A549 (cell line): ENCODE data around the gene TENM3. TPM values are rescaled to one million over a fixed set of nuclear protein-coding genes. Genes with fewer than 3 reads are reported as not detected.

ENCODE experiments used
- ATAC-seq, 2 experiments: fragments of 200-7000 bp in 1 of 2; fragments of >200 bp in 1 of 2; cut with Nextera tagmentation in 1 of 2; cut with Tn5 transposase in 1 of 2; 3 replicates each; pipeline versions ENCODE4 v1.8.0 to v1.9.1; 2018 to 2020; ENCODE audit warnings: mild to moderate bottlenecking in 1 of 2, moderate library complexity in 1 of 2
- CTCF ChIA-PET: fragments of 300-600 bp; sonication (Branson Sonifier 250); formaldehyde crosslinking; extraction: SDS; loops from one replicate; lab custom pipeline; 2021; ENCODE audit warnings: antibody characterized with exemption, inconsistent platforms; lab: Yijun Ruan, JAX
- POLR2A ChIA-PET: fragments of 350-600 bp; formaldehyde crosslinking; extraction: SDS; loops from one replicate; lab custom pipeline; 2021; ENCODE audit warnings: antibody characterized with exemption, inconsistent platforms; lab: Yijun Ruan, JAX
- DNase-seq, 2 experiments: peaks; one replicate each; pipeline versions ENCODE4 v3.0.0 to v3.0.0-alpha.2; 2011 to 2016; ENCODE audit warnings: low read depth in 1 of 2, low spot score in 1 of 2
- FAIRE-seq: peaks from 2 replicates; lab custom pipeline; 2011; peaks lifted over from hg19 to GRCh38; lab: Jason Lieb, UNC
- H3K27ac ChIP-seq, 2 experiments: fragments of >200 bp; sonication (Bioruptor Twin); formaldehyde crosslinking; 3 replicates each; pipeline ENCODE4 v1.5.1; 2016 to 2017
- H3K4me1 ChIP-seq: fragments of >200 bp; sonication (Bioruptor Twin); formaldehyde crosslinking; 3 replicates; pipeline ENCODE4 v1.6.1; 2016
- H3K4me2 ChIP-seq: fragments of >200 bp; sonication (Bioruptor Twin); formaldehyde crosslinking; 3 replicates; pipeline ENCODE4 v1.6.1; 2016
- H3K4me3 ChIP-seq: fragments of >200 bp; sonication (Bioruptor Twin); formaldehyde crosslinking; 3 replicates; pipeline ENCODE4 v1.5.1; 2016
- H3K9me3 ChIP-seq: fragments of >200 bp; sonication (Bioruptor Twin); formaldehyde crosslinking; 3 replicates; pipeline ENCODE4 v1.6.1; 2016
- ATOH8 ChIP-seq: fragments of 250-450 bp; sonication (Bioruptor Pico); IDR thresholded peaks from 2 replicates; pipeline ENCODE4 v1.5.0; 2020; ENCODE audit warnings: low read depth, mild to moderate bottlenecking, moderate library complexity
- BHLHE40 ChIP-seq: IDR thresholded peaks from 2 replicates; pipeline ENCODE4 v1.6.1; 2012; ENCODE audit warnings: low read depth, low read length, inconsistent platforms
- CBX2 ChIP-seq: fragments of 200-600 bp; sonication (generic); IDR thresholded peaks from 2 replicates; pipeline ENCODE4 v1.6.1; 2016; ENCODE audit warnings: low read depth, mild to moderate bottlenecking, borderline replicate concordance
- CBX8 ChIP-seq: fragments of 200-600 bp; sonication (generic); IDR thresholded peaks from 2 replicates; pipeline ENCODE4 v1.6.1; 2016
- CHD2 ChIP-seq: fragments of 150-350 bp; IDR thresholded peaks from 2 replicates; pipeline ENCODE4 v1.6.1; 2014; ENCODE audit warnings: low read length; ENCODE audit not compliant: partially characterized antibody
- EHF ChIP-seq: fragments of 250-450 bp; sonication (Bioruptor Pico); IDR thresholded peaks from 2 replicates; pipeline ENCODE4 v1.5.0; 2020; ENCODE audit warnings: mild to moderate bottlenecking
- FOSB ChIP-seq: fragments of 250-450 bp; sonication (Bioruptor Pico); IDR thresholded peaks from 2 replicates; pipeline ENCODE4 v1.5.0; 2020; ENCODE audit warnings: mild to moderate bottlenecking, moderate library complexity
- FOSL2 ChIP-seq, 2 experiments: fragments of 450-650 bp in 1 of 2; fragments of >200 bp in 1 of 2; sonication (Bioruptor Twin) in 1 of 2; formaldehyde crosslinking; IDR thresholded peaks; 2 replicates each; pipeline versions ENCODE4 v1.5.0 to v1.6.1; 2016 to 2020; ENCODE audit warnings: mild to moderate bottlenecking in 1 of 2, moderate library complexity in 1 of 2
- FOXS1 ChIP-seq: fragments of 250-450 bp; sonication (Bioruptor Pico); IDR thresholded peaks from 2 replicates; pipeline ENCODE4 v1.5.0; 2020; ENCODE audit warnings: mild to moderate bottlenecking, moderate library complexity
- HOXB13 ChIP-seq: fragments of 250-450 bp; sonication (Bioruptor Pico); IDR thresholded peaks from 2 replicates; pipeline ENCODE4 v1.5.0; 2020; ENCODE audit warnings: low read depth, mild to moderate bottlenecking, moderate library complexity
- HOXB5 ChIP-seq: fragments of 250-450 bp; sonication (Bioruptor Pico); IDR thresholded peaks from 2 replicates; pipeline ENCODE4 v1.5.0; 2020; ENCODE audit warnings: mild to moderate bottlenecking, moderate library complexity
- JUN ChIP-seq, 2 experiments: fragments of >200 bp; sonication (Bioruptor Twin); formaldehyde crosslinking; IDR thresholded peaks; 2 replicates in 1 of 2; 3 replicates in 1 of 2; pipeline ENCODE4 v1.6.1; 2016 to 2017
- JUNB ChIP-seq: fragments of >200 bp; sonication (Bioruptor Twin); formaldehyde crosslinking; IDR thresholded peaks from 2 replicates; pipeline ENCODE4 v1.6.1; 2016
- MAFK ChIP-seq: fragments of 450-650 bp; IDR thresholded peaks from 2 replicates; pipeline ENCODE4 v1.6.1; 2014; ENCODE audit not compliant: partially characterized antibody
- MYC ChIP-seq: IDR thresholded peaks from 2 replicates; pipeline ENCODE4 v1.6.1; 2012; ENCODE audit warnings: mild to moderate bottlenecking, inconsistent platforms, low read length, improper control_type of control experiment, borderline replicate concordance
- NFE2L2 ChIP-seq: fragments of 150-350 bp; conservative IDR thresholded peaks from 2 replicates; pipeline ENCODE4 v1.6.1; 2014; ENCODE audit warnings: low read length
- NR3C1 ChIP-seq: fragments of >200 bp; sonication (Bioruptor Twin); formaldehyde crosslinking; IDR thresholded peaks from 3 replicates; pipeline ENCODE4 v1.6.1; 2017
- PBX3 ChIP-seq: IDR thresholded peaks from 2 replicates; pipeline ENCODE4 v1.6.1; 2012
- PHF8 ChIP-seq: fragments of 200-600 bp; sonication (generic); IDR thresholded peaks from 2 replicates; pipeline ENCODE4 v1.6.1; 2016; ENCODE audit warnings: low read depth, mild to moderate bottlenecking, antibody characterized with exemption, moderate library complexity, borderline replicate concordance
- POLR2AphosphoS2 ChIP-seq: conservative IDR thresholded peaks from 2 replicates; pipeline ENCODE4 v1.6.1; 2012; ENCODE audit warnings: low read length, improper control_type of control experiment, inconsistent platforms
- SMC3 ChIP-seq: fragments of >200 bp; sonication (Bioruptor Twin); formaldehyde crosslinking; IDR thresholded peaks from 3 replicates; pipeline ENCODE4 v1.6.1; 2018; ENCODE audit warnings: inconsistent platforms
- TFCP2L1 ChIP-seq: fragments of 250-450 bp; sonication (Bioruptor Pico); IDR thresholded peaks from 2 replicates; pipeline ENCODE4 v1.5.0; 2021; ENCODE audit warnings: mild to moderate bottlenecking
- USF2 ChIP-seq: fragments of 450-650 bp; IDR thresholded peaks from 2 replicates; pipeline ENCODE4 v1.6.1; 2014; ENCODE audit warnings: antibody characterized with exemption
- ZC3H11A ChIP-seq: fragments of 450-650 bp; IDR thresholded peaks from 2 replicates; pipeline ENCODE4 v1.6.1; 2014; ENCODE audit warnings: antibody characterized with exemption, mild to moderate bottlenecking
- ZFP36 ChIP-seq: fragments of 450-650 bp; IDR thresholded peaks from 2 replicates; pipeline ENCODE4 v1.6.1; 2014; ENCODE audit warnings: borderline replicate concordance; ENCODE audit not compliant: partially characterized antibody
- WGBS: methylation state at CpG from one replicate; pipeline ENCODE4 v1.1.6; 2017; ENCODE audit errors: missing lambda C conversion rate; 5-methylcytosine and 5-hydroxymethylcytosine counted together
- polyA plus RNA-seq, 4 experiments: library from polyadenylated mRNA; depleted of rRNA in 3 of 4; stranded (reverse); fragments of >200 nt; fragmentation: RNase III in 1 of 4; extraction: RNeasy Plus Mini Kit Qiagen cat#74134 plus additional on column Dnase treatment in 1 of 4; gene quantifications; 2 replicates in 3 of 4; 3 replicates in 1 of 4; pipeline ENCODE4 v1.2.3, GENCODE V29; 2011 to 2017
- TF ChIP-seq, protein P1 (sequence below): fragments of >200 bp; sonication (Bioruptor Twin); formaldehyde crosslinking; IDR thresholded peaks from 3 replicates; pipeline ENCODE4 v1.6.1; 2016
- TF ChIP-seq, protein P2 (sequence below): fragments of >200 bp; sonication (Bioruptor Twin); formaldehyde crosslinking; IDR thresholded peaks from 3 replicates; pipeline ENCODE4 v1.5.1; 2016
- TF ChIP-seq, protein P3 (sequence below): IDR thresholded peaks from 2 replicates; pipeline ENCODE4 v1.6.1; 2012

Gene TENM3
- polyA plus RNA-seq, 2 of the 4 experiments (the other 2 are of a cell fraction), result 2.4 to 7.3 TPM

GRCh38 chr4:182271731-182272130 is 28.5 kb downstream of the TENM3 start:
- ATAC-seq (no peak), DNase-seq (no peak)
- Histone ChIP-seq H3K4me3 (no peak overlapping the region), H3K27ac (no peak overlapping the region), H3K4me1 (no peaks in the 10 kb centered on the region)
- 65% methylated on average over 10 of the region's 10 CpGs for WGBS
- CTCF ChIA-PET, result no interaction called here
- no peak for TF ChIP-seq HOXB13 (CRISPR knock-in tag)
- no peak for TF ChIP-seq EHF (CRISPR knock-in tag)
- TF ChIP-seq HOXB5, result no peak
- TF ChIP-seq JUNB, result no peak
- no peak for TF ChIP-seq CBX8
- no peak for TF ChIP-seq NFE2L2
- TF ChIP-seq BHLHE40, result no peak
- no peak for TF ChIP-seq CBX2
- TF ChIP-seq FOSB (CRISPR knock-in tag), result no peak
- no peak for TF ChIP-seq MYC
- no peak for TF ChIP-seq JUN (IDR thresholded peaks at IDR 0.05)
- TF ChIP-seq FOSL2 (IDR thresholded peaks at IDR 0.05), result no peak
- no peak for TF ChIP-seq FOSL2 (CRISPR knock-in tag; IDR thresholded peaks at IDR 0.05)
- TF ChIP-seq, protein P1, sequence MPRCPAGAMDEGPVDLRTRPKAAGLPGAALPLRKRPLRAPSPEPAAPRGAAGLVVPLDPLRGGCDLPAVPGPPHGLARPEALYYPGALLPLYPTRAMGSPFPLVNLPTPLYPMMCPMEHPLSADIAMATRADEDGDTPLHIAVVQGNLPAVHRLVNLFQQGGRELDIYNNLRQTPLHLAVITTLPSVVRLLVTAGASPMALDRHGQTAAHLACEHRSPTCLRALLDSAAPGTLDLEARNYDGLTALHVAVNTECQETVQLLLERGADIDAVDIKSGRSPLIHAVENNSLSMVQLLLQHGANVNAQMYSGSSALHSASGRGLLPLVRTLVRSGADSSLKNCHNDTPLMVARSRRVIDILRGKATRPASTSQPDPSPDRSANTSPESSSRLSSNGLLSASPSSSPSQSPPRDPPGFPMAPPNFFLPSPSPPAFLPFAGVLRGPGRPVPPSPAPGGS, result no peak
- TF ChIP-seq ZC3H11A, result no peak
- TF ChIP-seq, protein P2, sequence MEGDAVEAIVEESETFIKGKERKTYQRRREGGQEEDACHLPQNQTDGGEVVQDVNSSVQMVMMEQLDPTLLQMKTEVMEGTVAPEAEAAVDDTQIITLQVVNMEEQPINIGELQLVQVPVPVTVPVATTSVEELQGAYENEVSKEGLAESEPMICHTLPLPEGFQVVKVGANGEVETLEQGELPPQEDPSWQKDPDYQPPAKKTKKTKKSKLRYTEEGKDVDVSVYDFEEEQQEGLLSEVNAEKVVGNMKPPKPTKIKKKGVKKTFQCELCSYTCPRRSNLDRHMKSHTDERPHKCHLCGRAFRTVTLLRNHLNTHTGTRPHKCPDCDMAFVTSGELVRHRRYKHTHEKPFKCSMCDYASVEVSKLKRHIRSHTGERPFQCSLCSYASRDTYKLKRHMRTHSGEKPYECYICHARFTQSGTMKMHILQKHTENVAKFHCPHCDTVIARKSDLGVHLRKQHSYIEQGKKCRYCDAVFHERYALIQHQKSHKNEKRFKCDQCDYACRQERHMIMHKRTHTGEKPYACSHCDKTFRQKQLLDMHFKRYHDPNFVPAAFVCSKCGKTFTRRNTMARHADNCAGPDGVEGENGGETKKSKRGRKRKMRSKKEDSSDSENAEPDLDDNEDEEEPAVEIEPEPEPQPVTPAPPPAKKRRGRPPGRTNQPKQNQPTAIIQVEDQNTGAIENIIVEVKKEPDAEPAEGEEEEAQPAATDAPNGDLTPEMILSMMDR, result no peak
- no peak for TF ChIP-seq SMC3
- TF ChIP-seq, all 56 proteins: peak for 0
- Histone ChIP-seq H3K4me2 (no peak overlapping the region), H3K9me3 (no peaks in the 10 kb centered on the region)
- POLR2A ChIA-PET, result no interaction called here
- no peak for FAIRE-seq

DNA sequence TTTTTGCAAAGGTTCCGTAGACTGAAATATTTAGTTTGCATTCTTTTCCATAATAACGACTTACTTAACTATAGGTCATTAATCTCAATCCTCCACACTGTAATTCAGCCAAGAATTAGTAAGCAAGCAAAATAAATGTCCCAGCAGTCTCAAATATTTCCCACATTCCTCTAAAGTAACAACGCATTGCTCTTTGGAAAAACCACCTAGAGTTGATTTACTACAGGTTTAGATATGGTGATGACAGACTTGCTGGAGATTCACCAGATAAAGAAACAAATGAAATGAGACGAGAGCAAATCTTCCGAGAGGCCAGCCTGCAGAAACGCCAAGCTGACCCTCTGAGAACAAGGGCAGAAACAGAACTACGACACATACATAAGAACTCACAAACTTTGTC is 28.9 kb downstream of the TENM3 start:
- no peak for FAIRE-seq
- 38% methylated on average over 7 of the region's 7 CpGs for whole genome bisulfite sequencing
- no peak overlapping the region for H3K4me2 ChIP-seq

More for the DNA sequence above, 28.9 kb downstream of the TENM3 start:
- Histone ChIP-seq H3K9me3 (no peaks in the 10 kb centered on the region), H3K4me1 (no peaks in the 10 kb centered on the region), H3K4me3 (no peak overlapping the region), H3K27ac (no peak overlapping the region)
- ChIA-PET POLR2A (no interaction called here), CTCF (no interaction called here)
- ATAC-seq (no peak), DNase-seq (no peak)
- TF ChIP-seq ZFP36, result no peak
- TF ChIP-seq HOXB13 (CRISPR knock-in tag), result no peak
- no peak for TF ChIP-seq ZC3H11A
- no peak for TF ChIP-seq CHD2
- TF ChIP-seq BHLHE40, result no peak
- no peak for TF ChIP-seq FOXS1 (CRISPR knock-in tag)
- TF ChIP-seq FOSB (CRISPR knock-in tag), result no peak
- no peak for TF ChIP-seq USF2
- TF ChIP-seq EHF (CRISPR knock-in tag), result no peak
- TF ChIP-seq PBX3, result no peak
- TF ChIP-seq POLR2AphosphoS2, result no peak
- TF ChIP-seq PHF8, result no peak
- TF ChIP-seq, protein P2, result no peak
- TF ChIP-seq SMC3, result no peak
- no peak for TF ChIP-seq TFCP2L1
- no peak for TF ChIP-seq ATOH8 (CRISPR knock-in tag)
- TF ChIP-seq, protein P3, sequence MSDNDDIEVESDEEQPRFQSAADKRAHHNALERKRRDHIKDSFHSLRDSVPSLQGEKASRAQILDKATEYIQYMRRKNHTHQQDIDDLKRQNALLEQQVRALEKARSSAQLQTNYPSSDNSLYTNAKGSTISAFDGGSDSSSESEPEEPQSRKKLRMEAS, result no peak
- no peak for TF ChIP-seq MAFK
- no peak for TF ChIP-seq CBX2
- TF ChIP-seq NR3C1, result no peak
